Esophagus squamous epithelium (tissue), 5 donors: Measurements from ENCODE around the gene DSCAML1. TPM values are rescaled to one million over a fixed set of nuclear protein-coding genes. Genes with fewer than 3 reads are reported as not detected.

ENCODE experiments used
- DNase-seq: peaks from one replicate; lab custom pipeline; 2025; lab: John Stamatoyannopoulos, UW
- H3K27ac ChIP-seq, 4 donors: fragments of 200-600 bp; sonication (generic); one replicate each; pipeline ENCODE4 v1.5.1; 2016 to 2019; ENCODE audit warnings: mild to moderate bottlenecking in 1 of 4
- H3K27me3 ChIP-seq, 4 donors: fragments of 200-600 bp; sonication (generic); 1 replicate in 3 of 4; 2 replicates in 1 of 4; pipeline versions ENCODE4 v1.5.1 to v1.6.0; 2017 to 2021; ENCODE audit warnings: antibody characterized with exemption in 1 of 4
- H3K36me3 ChIP-seq, 3 donors: fragments of 200-600 bp; sonication (generic); one replicate each; pipeline ENCODE4 v1.5.1; 2016 to 2019
- H3K4me1 ChIP-seq, 3 donors: fragments of 200-600 bp; sonication (generic); one replicate each; pipeline ENCODE4 v1.5.1; 2017 to 2019
- H3K4me3 ChIP-seq, 4 donors: fragments of 200-600 bp; sonication (generic); 1 replicate in 3 of 4; 2 replicates in 1 of 4; pipeline ENCODE4 v1.5.1; 2016 to 2019; ENCODE audit warnings: mild to moderate bottlenecking in 2 of 4, moderate library complexity in 1 of 4
- H3K9me3 ChIP-seq, 3 donors: fragments of 200-600 bp; sonication (generic); one replicate each; pipeline ENCODE4 v1.5.1; 2016 to 2019
- CTCF ChIP-seq, 6 experiments: fragments of 450-650 bp in 4 of 6; fragments of 200-600 bp in 2 of 6; sonication (generic) in 2 of 6; IDR thresholded peaks; one replicate each; pipeline ENCODE4 v1.5.1; 2016 to 2019; ENCODE audit warnings: antibody characterized with exemption in 6 of 6, mild to moderate bottlenecking in 4 of 6, moderate library complexity in 4 of 6
- POLR2A ChIP-seq, 4 donors: fragments of 450-650 bp; IDR thresholded peaks; one replicate each; pipeline ENCODE4 v1.6.1; 2017; ENCODE audit warnings: antibody characterized with exemption in 4 of 4, mild to moderate bottlenecking in 4 of 4, moderate library complexity in 3 of 4
- WGBS, 2 donors: methylation state at CpG; one replicate each; pipeline ENCODE4 v1.1.5; 2018; 5-methylcytosine and 5-hydroxymethylcytosine counted together
- intact Hi-C: fragments of 100-400 bp; cut with DNase I; formaldehyde crosslinking; loops from one replicate; pipeline ENCODE4 v1.15.0; 2022
- total RNA-seq, 4 donors: library from RNA; depleted of rRNA; stranded (reverse); fragments of >200 nt; gene quantifications; one replicate each; pipeline ENCODE4 v1.1.0, GENCODE V29; 2016
- donor health status: DM: yes; HTN: yes; CAD: no.

Gene DSCAML1
- total RNA-seq, 4 donors from 2014 or later: 0.04 to 0.19 TPM; not detected in 2

- TF ChIP-seq POLR2A (IDR thresholded peaks at IDR 0.05) (no peak), CTCF (IDR thresholded peaks at IDR 0.05) (no peak)
- DNase-seq: no peak
- intact Hi-C loops: no loop called here
- H3K36me3 ChIP-seq: no peaks in the 10 kb centered on the region
- no peaks in the 10 kb centered on the region for H3K9me3 ChIP-seq
- no peak overlapping the region for H3K27ac ChIP-seq
- H3K27me3 ChIP-seq: peaks cover 0 to 73% (median 0%) of the 10 kb centered on the region in 4 donors
- 73 to 74% methylated on average over 7 to 9 of the region's 9 CpGs for WGBS, 2 donors
- no peaks in the 10 kb centered on the region for H3K4me1 ChIP-seq
- H3K4me3 ChIP-seq: no peak overlapping the region
Observed at GRCh38 chr11:117601006-117601708, 195.9 kb downstream of the DSCAML1 start.

- no peaks in the 10 kb centered on the region for H3K4me1 ChIP-seq
- 35 to 39% methylated on average over 7 to 8 of the region's 10 CpGs for WGBS, 2 donors
Observed at GRCh38 chr11:117600234-117600783, 196.7 kb downstream of the DSCAML1 start.

GRCh38 chr11:117597071-117597470, 199.9 kb downstream of the DSCAML1 start:
- Histone ChIP-seq H3K4me1 (no peaks in the 10 kb centered on the region), H3K4me3 (no peak overlapping the region), H3K27ac (no peak overlapping the region), H3K27me3 (peaks cover 0 to 59% (median 0%) of the 10 kb centered on the region in 4 donors), H3K9me3 (no peaks in the 10 kb centered on the region), H3K36me3 (no peaks in the 10 kb centered on the region)
- 44 to 46% methylated on average over 7 of the region's 7 CpGs for WGBS, 2 donors
- intact Hi-C loops: no loop called here
- no peak for DNase-seq
- no peak for TF ChIP-seq POLR2A (IDR thresholded peaks at IDR 0.05)
- no peak for TF ChIP-seq CTCF (IDR thresholded peaks at IDR 0.05)

More at GRCh38 chr11:117600234-117600783, 196.7 kb downstream of the DSCAML1 start:
- Histone ChIP-seq H3K27me3 (peaks cover 0 to 65% (median 0%) of the 10 kb centered on the region in 4 donors), H3K36me3 (no peaks in the 10 kb centered on the region), H3K9me3 (no peaks in the 10 kb centered on the region), H3K27ac (no peak overlapping the region), H3K4me3 (no peak overlapping the region)
- intact Hi-C loops: no loop called here
- TF ChIP-seq POLR2A (IDR thresholded peaks at IDR 0.05) (no peak), CTCF (IDR thresholded peaks at IDR 0.05) (no peak)
- no peak for DNase-seq

GRCh38 chr11:117595440-117595839, 201.6 kb downstream of the DSCAML1 start:
- Histone ChIP-seq H3K4me1 (no peaks in the 10 kb centered on the region), H3K36me3 (no peaks in the 10 kb centered on the region), H3K4me3 (no peak overlapping the region), H3K27ac (no peak overlapping the region), H3K27me3 (peaks cover 0 to 51% (median 0%) of the 10 kb centered on the region in 4 donors), H3K9me3 (no peaks in the 10 kb centered on the region)
- 25 to 33% methylated on average over 5 to 6 of the region's 6 CpGs for WGBS, 2 donors
- TF ChIP-seq CTCF (IDR thresholded peaks at IDR 0.05) (no peak), POLR2A (IDR thresholded peaks at IDR 0.05) (no peak)
- no peak for DNase-seq
- intact Hi-C loops: no loop called here

GRCh38 chr11:117594721-117595120, 202.3 kb downstream of the DSCAML1 start:
- H3K9me3 ChIP-seq: no peaks in the 10 kb centered on the region
- whole genome bisulfite sequencing, 2 donors: 53 to 83% methylated on average over 1 of the region's 1 CpG
- intact Hi-C loops: no loop called here
- no peak overlapping the region for H3K27ac ChIP-seq
- DNase-seq: no peak
- peaks cover 0 to 51% (median 0%) of the 10 kb centered on the region in 4 donors for H3K27me3 ChIP-seq
- no peaks in the 10 kb centered on the region for H3K36me3 ChIP-seq
- H3K4me1 ChIP-seq: no peaks in the 10 kb centered on the region
- TF ChIP-seq POLR2A (IDR thresholded peaks at IDR 0.05) (no peak), CTCF (IDR thresholded peaks at IDR 0.05) (no peak)
- H3K4me3 ChIP-seq: no peak overlapping the region
